Prostate gland (tissue), 2 donors: ENCODE measurements around the gene PUM2. TPM values are rescaled to one million over a fixed set of nuclear protein-coding genes. Genes with fewer than 3 reads are reported as not detected.
A peak's percentile ranks its signal among the peaks of the same experiment; 100 is the strongest.

Source experiments
- DNase-seq: peaks from one replicate; pipeline ENCODE4 v3.0.0-alpha.2; 2019; ENCODE audit warnings: low spot score
- H3K27ac ChIP-seq, 2 donors: fragments of 200-600 bp; sonication (generic); 2 replicates each; pipeline ENCODE4 v1.5.1; 2017 to 2019
- H3K27me3 ChIP-seq: fragments of 200-600 bp; sonication (generic); replicated peaks from 2 replicates; pipeline ENCODE4 v1.5.1; 2019; ENCODE audit not compliant: insufficient read depth
- H3K36me3 ChIP-seq, 2 donors: fragments of 200-600 bp; sonication (generic); 1 replicate in 1 of 2; 2 replicates in 1 of 2; pipeline versions ENCODE4 v1.5.1 to v1.8.1; 2017 to 2019
- H3K4me1 ChIP-seq: fragments of 200-600 bp; sonication (generic); replicated peaks from 2 replicates; pipeline ENCODE4 v1.5.1; 2019
- H3K4me3 ChIP-seq, 2 donors: fragments of 200-600 bp; sonication (generic); 2 replicates each; pipeline ENCODE4 v1.5.1; 2017 to 2019
- H3K9me3 ChIP-seq: fragments of 200-600 bp; sonication (generic); 2 replicates; pipeline ENCODE4 v1.5.1; 2017
- CTCF ChIP-seq, 4 experiments: fragments of 200-600 bp in 2 of 4; fragments of 450-650 bp in 2 of 4; sonication (generic) in 2 of 4; IDR thresholded peaks; 1 replicate in 3 of 4; 2 replicates in 1 of 4; pipeline ENCODE4 v1.5.1; 2016 to 2019; ENCODE audit warnings: antibody characterized with exemption in 4 of 4, mild to moderate bottlenecking in 2 of 4, moderate library complexity in 2 of 4
- POLR2A ChIP-seq: fragments of 450-650 bp; IDR thresholded peaks from one replicate; pipeline ENCODE4 v1.6.1; 2016; ENCODE audit warnings: antibody characterized with exemption, mild to moderate bottlenecking
- POLR2AphosphoS5 ChIP-seq: sonication (generic); formaldehyde crosslinking; IDR thresholded peaks from one replicate; pipeline ENCODE4 v1.6.1; 2017; ENCODE audit warnings: antibody characterized with exemption
- WGBS: methylation state at CpG from one replicate; pipeline ENCODE4 v1.1.5; 2018; 5-methylcytosine and 5-hydroxymethylcytosine counted together
- intact Hi-C: fragments of 100-400 bp; cut with DNase I; formaldehyde crosslinking; loops from one replicate; pipeline ENCODE4 v1.14.2; 2022
- total RNA-seq, 2 donors: library from RNA; depleted of rRNA; stranded (reverse); fragments of >200 nt; gene quantifications; one replicate each; pipeline ENCODE4 v1.1.0, GENCODE V29; 2016

Gene PUM2
- total RNA-seq, result 10 to 100 TPM; 60.8 to 89.0 TPM

- peak in 2 of 4 experiments; percentile 15 to 53 for TF ChIP-seq CTCF (IDR thresholded peaks at IDR 0.05)
- peak; percentile 76 for TF ChIP-seq POLR2A
- TF ChIP-seq POLR2AphosphoS5, result peak; percentile 91
- H3K36me3 ChIP-seq, result no peaks in the 10 kb centered on the region
- peak within 1 kb of the TSS; percentile 98 for H3K27ac ChIP-seq
- H3K4me1 ChIP-seq, result peaks cover 10% of the 10 kb centered on the region
- peak within 1 kb of the TSS; percentile 89 to 90 for H3K4me3 ChIP-seq
- H3K27me3 ChIP-seq, result no peaks in the 10 kb centered on the region
- H3K9me3 ChIP-seq, result no peaks in the 10 kb centered on the region
- under 1% methylated on average over 44 of the region's 70 CpGs for WGBS
- intact Hi-C loops, result no loop called here
- peak; percentile 93 for DNase-seq
Measured at GRCh38 chr2:20350753-20351554, at the start of gene PUM2. Gene PUM2, minus strand, starts transcription at chr2:20350844. Its CDS starts 23,484 bp downstream, at chr2:20327360.

- no peaks in the 10 kb centered on the region for H3K4me1 ChIP-seq
- H3K27me3 ChIP-seq, result no peaks in the 10 kb centered on the region
- H3K27ac ChIP-seq, result no peak overlapping the region
- 47% methylated on average over 1 of the region's 1 CpG for WGBS
- no peaks in the 10 kb centered on the region for H3K36me3 ChIP-seq
- DNase-seq, result no peak
- intact Hi-C loops, result no loop called here
- no peaks in the 10 kb centered on the region for H3K9me3 ChIP-seq
- no peak overlapping the region for H3K4me3 ChIP-seq
- no peak for TF ChIP-seq POLR2AphosphoS5
- no peak for TF ChIP-seq CTCF (IDR thresholded peaks at IDR 0.05)
- TF ChIP-seq POLR2A, result no peak
Measured at GRCh38 chr2:20400306-20400705, 49.7 kb upstream of the PUM2 start.

- no peaks in the 10 kb centered on the region for H3K9me3 ChIP-seq
- intact Hi-C loops, result no loop called here
- H3K27me3 ChIP-seq, result no peaks in the 10 kb centered on the region
- no peak overlapping the region for H3K27ac ChIP-seq
- no peaks in the 10 kb centered on the region for H3K4me1 ChIP-seq
- DNase-seq, result no peak
- 76% methylated on average over 7 of the region's 7 CpGs for WGBS
- H3K36me3 ChIP-seq, result no peaks in the 10 kb centered on the region
- H3K4me3 ChIP-seq, result no peak overlapping the region
- TF ChIP-seq POLR2A (no peak), POLR2AphosphoS5 (no peak), CTCF (IDR thresholded peaks at IDR 0.05) (no peak)
Measured at GRCh38 chr2:20398956-20399567, 48.4 kb upstream of the PUM2 start.

- Histone ChIP-seq H3K27me3 (no peaks in the 10 kb centered on the region), H3K27ac (no peak overlapping the region), H3K4me3 (no peak overlapping the region), H3K36me3 (no peaks in the 10 kb centered on the region), H3K4me1 (no peaks in the 10 kb centered on the region), H3K9me3 (no peaks in the 10 kb centered on the region)
- TF ChIP-seq POLR2AphosphoS5 (no peak), CTCF (IDR thresholded peaks at IDR 0.05) (no peak), POLR2A (no peak)
- 88% methylated on average over 5 of the region's 5 CpGs for WGBS
- DNase-seq, result no peak
- intact Hi-C loops, result no loop called here
Measured at GRCh38 chr2:20397811-20398447, 47.3 kb upstream of the PUM2 start.
